ENCODE measurements around the gene SLC24A3.

The SLC24A3 gene

DNA sequence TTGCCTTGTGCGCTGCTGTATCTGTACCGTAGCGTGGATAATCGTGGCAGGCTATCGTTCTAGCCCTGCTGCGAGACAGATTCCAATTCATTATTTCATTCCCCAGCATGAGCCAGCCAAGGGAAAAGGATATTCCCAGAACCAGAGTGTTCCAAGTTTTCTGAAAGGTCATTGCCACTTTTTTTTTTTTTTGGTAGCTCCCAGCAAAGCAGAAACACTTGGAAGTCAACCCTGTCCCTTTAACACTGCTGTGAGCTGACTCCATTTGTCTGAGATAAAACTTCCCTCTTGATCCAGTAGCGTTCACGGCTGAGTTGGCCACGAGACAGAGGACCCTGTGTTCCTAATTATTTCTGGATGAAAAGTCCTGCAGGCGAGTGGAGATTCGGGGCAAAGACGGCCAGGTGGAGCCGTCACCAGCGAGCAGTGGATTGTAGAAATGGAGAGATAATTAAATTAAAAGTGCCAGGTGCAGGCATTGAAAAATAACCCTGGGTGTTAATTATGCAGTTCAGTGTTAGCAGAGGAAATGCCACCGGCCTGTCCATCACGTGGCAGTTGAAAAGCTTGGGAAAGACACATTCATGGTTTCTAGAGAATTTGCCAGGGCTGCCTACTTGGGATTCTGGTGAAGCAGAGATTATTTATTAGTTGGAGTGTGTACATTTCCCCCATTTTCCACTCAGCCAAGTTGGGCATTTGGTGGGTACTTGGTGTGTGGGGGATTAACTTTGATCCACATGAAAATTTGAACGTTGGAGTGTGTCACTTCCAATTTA, 164.2 kb downstream of the SLC24A3 start:
- DNase-seq (ENCODE audit: low read depth) = no peak
- H3K4me3 ChIP-seq (ENCODE audit: low read length) = no peak overlapping the region
- TF ChIP-seq, protein P1, sequence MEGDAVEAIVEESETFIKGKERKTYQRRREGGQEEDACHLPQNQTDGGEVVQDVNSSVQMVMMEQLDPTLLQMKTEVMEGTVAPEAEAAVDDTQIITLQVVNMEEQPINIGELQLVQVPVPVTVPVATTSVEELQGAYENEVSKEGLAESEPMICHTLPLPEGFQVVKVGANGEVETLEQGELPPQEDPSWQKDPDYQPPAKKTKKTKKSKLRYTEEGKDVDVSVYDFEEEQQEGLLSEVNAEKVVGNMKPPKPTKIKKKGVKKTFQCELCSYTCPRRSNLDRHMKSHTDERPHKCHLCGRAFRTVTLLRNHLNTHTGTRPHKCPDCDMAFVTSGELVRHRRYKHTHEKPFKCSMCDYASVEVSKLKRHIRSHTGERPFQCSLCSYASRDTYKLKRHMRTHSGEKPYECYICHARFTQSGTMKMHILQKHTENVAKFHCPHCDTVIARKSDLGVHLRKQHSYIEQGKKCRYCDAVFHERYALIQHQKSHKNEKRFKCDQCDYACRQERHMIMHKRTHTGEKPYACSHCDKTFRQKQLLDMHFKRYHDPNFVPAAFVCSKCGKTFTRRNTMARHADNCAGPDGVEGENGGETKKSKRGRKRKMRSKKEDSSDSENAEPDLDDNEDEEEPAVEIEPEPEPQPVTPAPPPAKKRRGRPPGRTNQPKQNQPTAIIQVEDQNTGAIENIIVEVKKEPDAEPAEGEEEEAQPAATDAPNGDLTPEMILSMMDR (conservative IDR thresholded peaks at IDR 0.05; ENCODE audit: low read length) = no peak

GRCh38 chr20:19378058-19378457, 165.6 kb downstream of the SLC24A3 start:
- TF ChIP-seq, protein P1 (conservative IDR thresholded peaks at IDR 0.05; ENCODE audit: low read length) = no peak
- no peak overlapping the region for H3K4me3 ChIP-seq (ENCODE audit: low read length)
- DNase-seq (ENCODE audit: low read depth) = no peak

DNA sequence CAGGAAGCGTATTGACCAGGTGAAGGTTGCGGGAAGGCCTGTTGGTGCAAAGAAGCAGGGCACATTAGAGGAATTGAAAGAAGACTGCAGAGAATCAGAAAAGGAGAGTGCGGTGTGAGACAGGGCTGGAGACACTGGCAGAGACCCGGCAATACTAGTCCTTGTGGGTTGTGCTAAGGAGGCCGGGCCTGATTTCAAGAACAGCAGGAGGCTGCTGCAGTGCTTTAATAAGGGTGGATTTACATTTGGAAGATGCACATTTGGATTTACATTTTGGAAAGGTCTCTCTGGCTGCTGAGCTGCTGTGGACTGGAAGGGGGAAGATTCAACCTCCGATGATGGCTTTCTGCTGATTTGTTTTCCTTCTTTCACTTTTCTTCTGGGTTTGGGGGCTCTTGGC, 167.8 kb downstream of the SLC24A3 start:
- no peak overlapping the region for H3K4me3 ChIP-seq (ENCODE audit: low read length)
- no peak for DNase-seq (ENCODE audit: low read depth)
- TF ChIP-seq, protein P1 (conservative IDR thresholded peaks at IDR 0.05; ENCODE audit: low read length) = no peak

GRCh38 chr20:19381947-19382346, 169.5 kb downstream of the SLC24A3 start:
- no peak for DNase-seq (ENCODE audit: low read depth)
- TF ChIP-seq, protein P1 (conservative IDR thresholded peaks at IDR 0.05; ENCODE audit: low read length) = no peak
- no peak overlapping the region for H3K4me3 ChIP-seq (ENCODE audit: low read length)

GRCh38 chr20:19382386-19383340, 170.2 kb downstream of the SLC24A3 start:
- TF ChIP-seq, protein P1 (conservative IDR thresholded peaks at IDR 0.05; ENCODE audit: low read length) = no peak
- DNase-seq (ENCODE audit: low read depth) = no peak
- H3K4me3 ChIP-seq (ENCODE audit: low read length) = no peak overlapping the region

DNA sequence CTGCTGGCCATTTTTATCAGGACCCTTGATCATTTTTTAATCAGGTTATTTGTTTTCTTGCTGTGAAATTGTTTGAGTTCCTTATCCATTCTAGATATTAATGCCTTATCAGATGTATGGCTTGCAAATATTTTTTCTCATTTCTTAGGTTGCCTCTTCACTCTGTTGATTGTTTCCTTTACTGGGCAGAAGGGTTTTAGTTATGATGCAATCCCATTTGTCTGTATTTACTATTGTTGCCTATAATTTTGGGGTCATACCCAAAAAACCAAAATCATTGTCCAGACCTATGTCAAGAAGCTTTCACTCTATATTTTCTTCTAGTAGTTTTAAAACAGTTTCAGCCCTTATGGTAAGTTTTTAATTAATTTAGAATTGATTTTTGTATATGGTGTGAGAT, 172.5 kb downstream of the SLC24A3 start:
- no peak overlapping the region for H3K4me3 ChIP-seq (ENCODE audit: low read length)
- DNase-seq (ENCODE audit: low read depth) = no peak
- TF ChIP-seq, protein P1 (conservative IDR thresholded peaks at IDR 0.05; ENCODE audit: low read length) = no peak

Data from AG10803 (cell line).